RWPE2 (cell line): ENCODE results near the gene SLC16A9.

ENCODE experiments used
- ATAC-seq: fragments of 200-7000 bp; cut with Tn5 transposase; 3 replicates; pipeline ENCODE4 v1.9.1; 2021; ENCODE audit warnings: low read depth
- DNase-seq: peaks from one replicate; pipeline ENCODE4 v3.0.0-alpha.2; 2020; ENCODE audit warnings: low spot score
- H3K27ac ChIP-seq: fragments of 450-650 bp; 2 replicates; pipeline ENCODE4 v1.5.1; 2017; ENCODE audit warnings: mild to moderate bottlenecking; ENCODE audit not compliant: poor library complexity, severe bottlenecking
- H3K27me3 ChIP-seq: fragments of 250-450 bp; sonication (Bioruptor Pico); 2 replicates; pipeline ENCODE4 v1.5.1; 2021; ENCODE audit warnings: mild to moderate bottlenecking, moderate library complexity; ENCODE audit not compliant: insufficient read depth, poor library complexity, severe bottlenecking
- H3K36me3 ChIP-seq: fragments of 250-450 bp; sonication (Bioruptor Pico); 2 replicates; pipeline ENCODE4 v1.5.1; 2020; ENCODE audit warnings: low read depth, mild to moderate bottlenecking, moderate library complexity
- H3K4me1 ChIP-seq: fragments of 250-450 bp; sonication (Bioruptor Pico); 2 replicates; pipeline ENCODE4 v1.5.1; 2021; ENCODE audit warnings: mild to moderate bottlenecking, moderate library complexity; ENCODE audit not compliant: insufficient read depth, poor library complexity, severe bottlenecking
- H3K4me3 ChIP-seq: fragments of 250-450 bp; sonication (Bioruptor Pico); 2 replicates; pipeline ENCODE4 v1.5.1; 2021; ENCODE audit warnings: mild to moderate bottlenecking, moderate library complexity; ENCODE audit not compliant: severe bottlenecking
- H3K9me3 ChIP-seq: fragments of 250-450 bp; sonication (Bioruptor Pico); 2 replicates; pipeline ENCODE4 v1.5.1; 2021; ENCODE audit warnings: mild to moderate bottlenecking, moderate library complexity; ENCODE audit not compliant: severe bottlenecking
- CTCF ChIP-seq: fragments of 450-650 bp; IDR thresholded peaks from one replicate; pipeline ENCODE4 v1.5.1; 2017; ENCODE audit warnings: mild to moderate bottlenecking, moderate library complexity; ENCODE audit not compliant: poor library complexity, severe bottlenecking

The SLC16A9 gene

GRCh38 chr10:59623133-59624121 lies 86.2 kb downstream of the SLC16A9 start:
- TF ChIP-seq CTCF = no peak
- no peaks in the 10 kb centered on the region for H3K36me3 ChIP-seq
- no peak for ATAC-seq
- no peak overlapping the region for H3K4me3 ChIP-seq
- H3K27me3 ChIP-seq = no peaks in the 10 kb centered on the region
- no peaks in the 10 kb centered on the region for H3K9me3 ChIP-seq
- no peak for DNase-seq
- no peak overlapping the region for H3K27ac ChIP-seq
- H3K4me1 ChIP-seq = no peaks in the 10 kb centered on the region

GRCh38 chr10:59622320-59623132 lies 87.1 kb downstream of the SLC16A9 start:
- no peak overlapping the region for H3K27ac ChIP-seq
- no peaks in the 10 kb centered on the region for H3K9me3 ChIP-seq
- H3K36me3 ChIP-seq = no peaks in the 10 kb centered on the region
- ATAC-seq (peak; percentile 71; the same call in 2 of the 3 replicates), DNase-seq (no peak)
- TF ChIP-seq CTCF = peak; percentile 79
- no peak overlapping the region for H3K4me3 ChIP-seq
- no peaks in the 10 kb centered on the region for H3K27me3 ChIP-seq
- no peaks in the 10 kb centered on the region for H3K4me1 ChIP-seq

GRCh38 chr10:59621771-59622170 lies 87.9 kb downstream of the SLC16A9 start:
- H3K36me3 ChIP-seq = no peaks in the 10 kb centered on the region
- H3K4me3 ChIP-seq = no peak overlapping the region
- no peaks in the 10 kb centered on the region for H3K27me3 ChIP-seq
- no peaks in the 10 kb centered on the region for H3K4me1 ChIP-seq
- DNase-seq = no peak
- H3K27ac ChIP-seq = no peak overlapping the region
- no peaks in the 10 kb centered on the region for H3K9me3 ChIP-seq
- ATAC-seq = no peak
- TF ChIP-seq CTCF = no peak

GRCh38 chr10:59618666-59619065 lies 91.0 kb downstream of the SLC16A9 start:
- no peak for TF ChIP-seq CTCF
- no peak overlapping the region for H3K27ac ChIP-seq
- no peaks in the 10 kb centered on the region for H3K9me3 ChIP-seq
- H3K4me1 ChIP-seq = no peaks in the 10 kb centered on the region
- H3K27me3 ChIP-seq = no peaks in the 10 kb centered on the region
- H3K36me3 ChIP-seq = no peaks in the 10 kb centered on the region
- ATAC-seq = no peak
- no peak for DNase-seq
- no peak overlapping the region for H3K4me3 ChIP-seq
